Lower leg skin (tissue), 3 donors: ENCODE measurements around the gene TSPAN16.

Experiments
- CTCF ChIP-seq, 3 donors: fragments of 450-650 bp; IDR thresholded peaks; one replicate each; pipeline ENCODE4 v1.5.1; 2016; ENCODE audit warnings: antibody characterized with exemption in 3 of 3, mild to moderate bottlenecking in 3 of 3, moderate library complexity in 2 of 3
- POLR2A ChIP-seq, 2 donors: fragments of 450-650 bp; IDR thresholded peaks; one replicate each; pipeline ENCODE4 v1.6.1; 2016 to 2017; ENCODE audit warnings: antibody characterized with exemption in 2 of 2, mild to moderate bottlenecking in 1 of 2, moderate library complexity in 1 of 2

GRCh38 chr19:11273989-11274388 lies 22.0 kb upstream of the TSPAN16 start:
- TF ChIP-seq CTCF (IDR thresholded peaks at IDR 0.05), result no peak
- no peak for TF ChIP-seq POLR2A (IDR thresholded peaks at IDR 0.05)
